NCI-H1092 (cell line): ENCODE measurements around the gene TUT7.
A peak's percentile ranks its signal among the peaks of the same experiment; 100 is the strongest.
"Not testable (repeated sequence)": the region's sequence is repeated elsewhere in the genome, so short reads cannot be mapped to it uniquely, and the experiment has no call there.

ENCODE experiments used
- DNase-seq: peaks from one replicate; lab custom pipeline; 2025; lab: John Stamatoyannopoulos, UW

TUT7 gene, protein sequence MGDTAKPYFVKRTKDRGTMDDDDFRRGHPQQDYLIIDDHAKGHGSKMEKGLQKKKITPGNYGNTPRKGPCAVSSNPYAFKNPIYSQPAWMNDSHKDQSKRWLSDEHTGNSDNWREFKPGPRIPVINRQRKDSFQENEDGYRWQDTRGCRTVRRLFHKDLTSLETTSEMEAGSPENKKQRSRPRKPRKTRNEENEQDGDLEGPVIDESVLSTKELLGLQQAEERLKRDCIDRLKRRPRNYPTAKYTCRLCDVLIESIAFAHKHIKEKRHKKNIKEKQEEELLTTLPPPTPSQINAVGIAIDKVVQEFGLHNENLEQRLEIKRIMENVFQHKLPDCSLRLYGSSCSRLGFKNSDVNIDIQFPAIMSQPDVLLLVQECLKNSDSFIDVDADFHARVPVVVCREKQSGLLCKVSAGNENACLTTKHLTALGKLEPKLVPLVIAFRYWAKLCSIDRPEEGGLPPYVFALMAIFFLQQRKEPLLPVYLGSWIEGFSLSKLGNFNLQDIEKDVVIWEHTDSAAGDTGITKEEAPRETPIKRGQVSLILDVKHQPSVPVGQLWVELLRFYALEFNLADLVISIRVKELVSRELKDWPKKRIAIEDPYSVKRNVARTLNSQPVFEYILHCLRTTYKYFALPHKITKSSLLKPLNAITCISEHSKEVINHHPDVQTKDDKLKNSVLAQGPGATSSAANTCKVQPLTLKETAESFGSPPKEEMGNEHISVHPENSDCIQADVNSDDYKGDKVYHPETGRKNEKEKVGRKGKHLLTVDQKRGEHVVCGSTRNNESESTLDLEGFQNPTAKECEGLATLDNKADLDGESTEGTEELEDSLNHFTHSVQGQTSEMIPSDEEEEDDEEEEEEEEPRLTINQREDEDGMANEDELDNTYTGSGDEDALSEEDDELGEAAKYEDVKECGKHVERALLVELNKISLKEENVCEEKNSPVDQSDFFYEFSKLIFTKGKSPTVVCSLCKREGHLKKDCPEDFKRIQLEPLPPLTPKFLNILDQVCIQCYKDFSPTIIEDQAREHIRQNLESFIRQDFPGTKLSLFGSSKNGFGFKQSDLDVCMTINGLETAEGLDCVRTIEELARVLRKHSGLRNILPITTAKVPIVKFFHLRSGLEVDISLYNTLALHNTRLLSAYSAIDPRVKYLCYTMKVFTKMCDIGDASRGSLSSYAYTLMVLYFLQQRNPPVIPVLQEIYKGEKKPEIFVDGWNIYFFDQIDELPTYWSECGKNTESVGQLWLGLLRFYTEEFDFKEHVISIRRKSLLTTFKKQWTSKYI (N-terminal part only)

DNA sequence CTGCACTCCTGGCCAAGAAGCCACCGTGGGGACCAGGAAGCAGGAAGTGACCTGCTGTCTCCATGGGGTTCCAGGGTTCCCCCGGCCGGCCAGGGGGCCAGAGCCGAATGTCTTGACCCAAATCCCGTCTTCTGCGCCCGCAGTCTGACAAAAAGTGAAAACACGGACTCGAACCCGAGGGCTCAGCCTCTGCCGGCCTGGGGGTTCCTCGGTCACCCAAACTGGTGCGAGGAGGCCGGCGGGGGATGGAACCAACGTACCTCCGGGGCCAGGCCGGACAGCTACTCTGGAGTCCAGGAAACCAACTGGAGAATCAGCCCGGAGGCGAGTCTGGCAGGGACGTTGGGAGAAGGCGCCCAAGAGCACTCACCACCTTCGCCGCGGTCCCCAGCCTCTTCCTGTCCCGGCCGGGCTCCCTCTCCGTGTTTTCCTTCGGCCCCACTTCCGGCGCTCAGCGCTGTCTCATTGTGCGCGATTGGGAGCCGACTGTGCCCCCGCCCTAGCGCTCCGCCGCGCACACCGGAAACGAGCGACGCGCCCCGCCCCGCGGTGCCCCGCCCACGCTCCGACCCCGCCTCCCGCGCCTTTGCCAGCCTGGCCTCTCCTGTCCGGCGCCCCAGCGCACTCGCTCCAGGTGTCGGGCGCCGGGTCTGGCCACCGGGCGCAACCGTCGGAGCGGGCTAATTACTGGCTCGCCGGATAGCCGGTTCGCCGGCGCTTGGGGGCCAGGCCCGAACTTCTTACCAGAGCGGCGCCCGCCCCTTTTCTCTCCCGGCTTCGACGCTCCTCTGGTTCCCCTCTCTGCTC is at the start of gene TUT7:
Gene TUT7, minus strand, starts transcription at position 400 of the 807 bp plus-strand sequence. CDS start 1,211 bp downstream, outside the sequence.
- peak; percentile 92 for DNase-seq

DNA sequence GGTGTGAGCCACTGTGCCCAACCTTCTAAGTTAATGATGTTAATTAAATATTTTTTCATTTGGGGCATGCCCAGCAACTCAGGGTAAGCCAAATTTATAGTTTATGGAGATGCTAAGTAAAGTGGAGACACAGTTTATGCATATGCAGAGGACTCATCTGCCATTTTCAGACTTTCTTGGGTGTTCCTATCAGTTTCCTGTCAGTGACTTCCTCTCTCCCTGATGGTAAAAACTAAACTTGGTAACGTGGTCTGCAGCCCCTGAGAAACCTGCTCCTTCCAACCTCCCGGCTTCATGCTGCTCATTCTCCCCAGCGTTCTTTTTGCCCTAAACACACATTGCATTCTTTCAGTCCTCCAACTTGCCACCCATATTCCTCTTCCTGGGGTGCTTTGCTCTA is 48.4 kb upstream of the TUT7 start:
- no peak for DNase-seq

DNA sequence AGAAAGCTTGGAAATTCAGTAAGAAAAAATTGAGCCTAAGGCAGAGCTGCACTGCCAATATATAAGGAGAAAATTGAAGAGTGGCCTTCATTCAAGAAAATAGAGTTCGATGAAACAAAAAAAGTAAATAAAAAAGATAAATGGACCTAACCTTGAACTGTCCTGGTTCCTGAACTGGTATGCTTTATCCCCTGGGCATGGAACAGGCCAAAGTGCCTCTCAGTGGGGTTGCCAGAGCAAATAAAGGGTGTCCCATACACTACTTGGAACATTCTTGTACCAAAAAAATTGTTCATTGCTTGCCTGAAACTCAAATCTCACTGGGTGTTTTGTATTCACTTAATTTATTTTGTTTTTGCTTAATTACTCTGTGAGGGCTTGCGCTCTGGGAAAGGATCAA is 42.2 kb upstream of the TUT7 start:
- DNase-seq, result no peak

DNA sequence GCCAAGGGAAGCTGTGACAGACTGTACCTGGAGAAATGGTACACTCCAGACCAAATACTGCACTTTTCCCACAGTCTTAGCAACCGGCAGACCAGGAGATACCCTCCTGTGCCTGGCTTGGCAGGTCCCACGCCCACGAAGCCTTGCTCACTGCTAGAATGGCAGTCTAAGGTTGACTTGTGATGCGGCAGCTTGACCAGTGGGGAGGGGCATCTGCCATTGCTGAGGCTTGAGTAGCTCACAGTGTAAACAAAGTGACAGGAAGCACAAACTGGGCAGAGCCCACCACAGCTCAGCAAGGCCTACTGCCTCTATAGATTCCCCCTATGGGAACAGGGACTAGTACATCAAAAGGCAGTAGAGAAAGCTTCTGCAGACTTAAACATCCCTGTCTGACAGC is 36.0 kb upstream of the TUT7 start:
- not testable (repeated sequence) for DNase-seq

DNA sequence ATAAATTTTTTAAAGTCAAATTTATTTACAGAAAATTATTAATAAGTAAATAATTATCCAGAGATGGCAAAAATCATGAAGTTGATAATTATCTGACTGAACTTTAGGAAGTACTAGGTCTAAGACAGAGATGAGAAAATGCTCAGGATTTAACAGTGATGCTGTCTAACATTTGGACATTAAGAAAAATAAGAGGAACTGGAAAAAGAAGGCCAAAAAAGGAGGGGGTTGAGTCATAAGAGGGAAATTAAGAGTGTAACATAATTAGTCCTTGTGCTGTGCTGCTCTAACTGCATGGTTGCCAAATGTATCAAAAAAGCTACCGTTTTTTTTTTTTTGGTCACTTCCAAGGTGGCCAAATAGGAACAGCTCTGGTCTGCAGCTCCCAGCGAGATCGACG is 35.4 kb upstream of the TUT7 start:
- no peak for DNase-seq

DNA sequence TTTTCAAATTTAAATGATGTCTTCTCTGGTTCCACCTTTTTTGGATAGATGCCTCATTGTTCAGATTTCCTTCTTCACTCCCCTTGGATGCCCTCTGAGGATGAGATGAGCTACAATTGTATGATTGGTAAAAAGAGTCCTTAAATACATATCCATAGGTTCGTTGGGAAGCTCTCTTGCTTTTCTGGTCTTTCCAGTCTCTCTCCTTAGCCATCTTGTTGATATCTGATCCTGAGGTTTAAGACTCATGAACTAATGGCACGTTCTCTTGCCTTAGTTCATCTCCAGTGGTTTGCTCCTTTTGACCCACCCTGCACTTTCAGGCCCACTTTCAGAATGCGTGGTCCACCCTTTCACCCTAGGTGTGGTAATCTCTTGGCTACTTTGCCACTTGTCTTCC is 33.2 kb upstream of the TUT7 start:
- no peak for DNase-seq

DNA sequence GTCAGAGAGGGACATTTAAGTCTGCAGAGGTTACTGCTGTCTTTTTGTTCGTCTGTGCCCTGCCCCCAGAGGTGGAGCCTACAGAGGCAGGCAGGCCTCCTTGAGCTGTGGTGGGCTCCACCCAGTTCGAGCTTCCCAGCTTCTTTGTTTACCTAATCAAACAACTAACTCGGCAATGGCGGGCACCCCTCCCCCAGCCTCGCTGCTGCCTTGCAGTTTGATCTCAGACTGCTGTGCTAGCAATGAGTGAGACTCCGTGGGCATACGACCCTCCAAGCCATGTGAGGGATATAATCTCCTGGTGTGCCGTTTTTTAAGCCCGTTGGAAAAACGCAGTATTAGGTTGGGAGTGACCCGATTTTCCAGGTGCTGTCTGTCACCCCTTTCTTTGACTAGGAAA is 28.8 kb upstream of the TUT7 start:
- DNase-seq, result not testable (repeated sequence)

DNA sequence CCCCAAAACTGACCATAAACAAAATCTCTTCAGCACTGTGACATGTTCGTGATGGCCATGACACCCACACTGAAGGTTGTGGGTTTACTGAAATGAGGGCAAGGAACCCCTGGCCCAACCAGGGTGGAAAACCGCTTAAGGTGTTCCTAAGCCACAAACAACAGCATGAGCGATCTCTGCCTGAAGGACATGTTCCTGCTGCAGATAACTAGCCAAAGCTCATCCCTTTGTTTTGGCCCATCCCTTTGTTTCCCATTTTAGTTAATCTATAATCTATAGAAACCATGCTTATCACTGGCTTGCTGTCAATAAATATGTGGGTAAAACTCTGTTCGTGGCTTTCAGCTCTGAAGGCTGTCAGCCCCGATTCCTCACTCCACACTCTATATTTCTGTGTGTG is 21.8 kb upstream of the TUT7 start:
- no peak for DNase-seq

DNA sequence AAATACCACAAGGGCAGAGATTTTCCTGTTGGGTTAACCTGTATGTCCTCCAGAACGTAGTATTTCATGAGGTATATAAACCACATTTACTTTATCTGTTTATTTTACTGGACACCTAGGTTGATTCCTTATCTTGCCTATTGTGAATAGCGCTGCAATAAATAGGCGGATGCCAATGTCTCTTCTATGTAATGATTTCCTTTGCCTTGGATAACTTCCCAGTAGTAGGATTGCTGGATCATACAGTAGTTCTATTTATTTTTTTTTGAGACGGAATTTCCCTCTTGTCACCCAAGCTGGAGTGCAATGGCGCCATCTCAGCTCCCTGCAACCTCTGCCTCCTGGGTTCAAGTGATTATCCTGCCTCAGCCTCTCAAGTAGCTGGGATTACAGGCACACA is 15.6 kb upstream of the TUT7 start:
- no peak for DNase-seq

DNA sequence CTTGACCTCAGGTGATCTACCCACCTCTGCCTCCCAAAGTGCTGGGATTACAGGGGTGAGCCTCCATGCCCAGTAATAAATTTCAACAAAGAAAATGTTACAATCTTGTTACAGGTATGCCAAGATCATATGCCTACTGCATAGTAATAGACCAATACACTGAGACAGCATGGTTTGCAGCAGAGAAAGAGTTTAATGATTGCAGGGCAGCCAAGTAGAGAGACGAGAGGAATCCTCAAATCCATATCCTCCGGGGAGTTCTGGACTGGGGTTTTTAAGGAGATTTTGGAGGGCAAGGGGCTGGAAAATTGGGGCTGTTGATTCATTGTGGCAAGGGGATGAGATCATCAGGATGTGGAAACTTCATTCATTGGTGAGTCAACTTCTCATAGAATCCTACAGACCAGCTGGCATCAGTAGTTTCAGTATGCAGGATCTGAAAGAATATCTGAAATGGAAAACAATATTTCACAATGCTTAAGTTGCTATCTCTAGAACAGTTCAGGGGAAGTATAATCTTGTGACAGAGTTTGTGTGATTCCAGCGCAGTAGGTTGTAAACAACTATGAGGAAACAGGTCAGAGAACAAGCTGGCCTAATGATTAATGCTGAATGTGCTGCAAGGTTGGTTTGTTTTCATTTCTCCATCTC is 14.8 kb upstream of the TUT7 start:
- DNase-seq, result no peak

DNA sequence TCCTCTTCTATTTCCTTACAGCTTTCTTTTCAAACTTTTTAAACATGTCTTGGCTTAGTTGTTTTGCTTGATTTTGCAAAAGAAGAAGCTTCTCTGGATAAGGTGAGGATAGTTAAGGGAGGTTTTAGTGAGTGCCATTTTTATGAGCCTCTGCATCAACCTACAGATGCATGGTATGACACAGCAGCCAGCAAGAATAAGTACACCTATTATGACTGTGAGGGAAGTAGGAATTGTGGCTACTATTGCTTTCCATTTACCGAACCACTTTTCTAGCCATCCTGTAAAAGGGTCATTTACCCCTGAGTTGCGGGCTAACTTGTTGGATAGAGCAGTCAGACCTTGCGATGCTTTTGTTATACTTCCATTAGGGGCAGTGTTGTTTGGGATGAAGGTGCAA is 7.0 kb upstream of the TUT7 start:
- no peak for DNase-seq

DNA sequence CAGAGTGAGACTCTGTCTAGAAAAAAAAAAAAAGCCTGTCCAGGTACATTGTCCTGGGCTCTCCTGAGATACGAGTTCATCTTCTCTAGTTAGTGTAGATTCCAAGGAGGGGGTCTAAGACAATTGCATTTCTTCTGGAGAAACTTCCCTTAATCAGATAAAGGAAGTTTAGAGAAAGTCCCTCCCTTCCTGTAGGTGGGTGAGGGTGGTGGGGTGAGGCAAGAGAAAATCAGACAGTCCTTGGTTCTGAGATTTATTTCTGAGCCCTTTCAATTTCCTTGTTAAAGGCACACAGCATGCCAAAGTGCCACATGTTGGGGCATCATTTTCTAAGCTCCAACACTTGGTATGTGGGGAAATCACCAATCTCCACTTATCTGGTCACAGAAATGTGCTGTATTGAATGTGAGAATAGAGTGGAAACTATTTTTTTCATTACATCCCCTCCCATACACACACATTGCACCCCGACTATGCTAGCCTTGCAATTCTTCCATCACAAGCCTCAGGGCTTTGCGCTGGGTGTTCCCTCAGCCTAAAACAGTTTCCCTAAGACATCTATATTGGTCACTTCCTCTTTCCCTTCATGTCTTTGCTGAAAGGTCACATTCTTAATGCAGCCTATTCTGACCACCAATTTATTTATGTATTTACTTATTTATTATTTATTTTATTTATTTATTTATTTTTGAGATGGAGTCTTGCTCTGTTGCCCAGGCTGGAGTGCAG is 5.1 kb upstream of the TUT7 start:
- DNase-seq, result no peak

DNA sequence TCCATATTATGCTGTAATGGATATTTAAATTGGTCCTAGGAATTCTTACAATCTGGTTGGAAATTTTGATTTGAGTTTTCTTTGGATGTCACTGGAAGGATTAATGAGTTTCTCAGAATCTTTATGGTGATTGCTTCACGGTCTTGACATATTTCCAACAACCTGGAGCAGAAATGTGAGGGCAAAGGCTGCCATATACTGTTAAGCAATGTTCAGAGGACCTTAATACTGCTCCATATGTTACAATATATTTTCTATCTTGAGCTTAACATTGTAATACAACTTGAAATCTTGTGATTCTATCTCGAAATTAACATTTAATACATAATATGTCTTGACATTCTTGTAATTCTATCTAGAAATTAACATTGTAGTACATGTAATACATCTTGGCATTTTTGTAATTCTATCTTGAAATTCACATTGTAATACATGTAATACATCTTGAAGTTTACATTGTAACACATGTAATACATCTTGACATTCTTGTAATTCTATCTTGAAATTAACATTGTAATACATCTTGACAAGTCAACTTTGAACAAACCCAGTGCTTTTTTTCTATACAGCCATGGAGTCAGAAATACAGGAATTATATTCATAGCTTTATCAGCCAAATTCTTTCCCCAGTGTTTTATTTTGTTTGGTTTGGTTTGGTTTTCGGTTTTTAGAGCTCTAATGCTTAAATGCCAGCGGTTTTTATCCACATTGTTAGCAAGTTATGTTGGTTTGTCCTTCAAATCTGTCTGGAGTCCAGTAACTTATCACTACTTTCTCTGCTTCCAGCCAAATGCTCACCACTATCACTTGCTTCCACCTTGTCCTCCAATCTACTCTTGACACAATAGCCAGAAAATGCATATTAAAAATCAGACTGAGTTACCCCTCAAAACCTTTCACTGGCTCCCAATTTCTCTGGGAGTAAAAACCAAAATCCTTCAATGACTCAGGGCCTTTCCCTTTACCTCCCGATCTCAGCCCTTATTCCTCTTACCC is 3.0 kb upstream of the TUT7 start:
- no peak for DNase-seq

DNA sequence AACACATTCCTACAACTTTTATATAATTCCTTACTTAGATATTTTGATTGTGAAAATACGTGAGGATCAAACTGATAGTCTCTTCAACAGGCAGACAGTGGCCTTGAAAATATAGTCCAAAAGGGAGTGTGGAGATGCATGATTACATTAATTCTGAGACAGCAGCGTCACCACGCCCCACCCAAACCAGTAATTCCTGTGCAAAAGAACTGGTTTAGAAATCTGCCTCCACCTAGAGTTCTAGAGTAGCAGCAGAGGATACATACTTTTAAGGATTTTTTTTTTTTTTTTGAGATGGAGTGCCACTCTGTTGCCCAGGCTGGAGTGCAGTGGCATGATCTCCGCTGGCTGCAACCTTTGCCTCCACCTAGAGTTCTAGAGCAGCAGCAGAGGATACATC is 1.6 kb upstream of the TUT7 start:
- DNase-seq, result no peak

DNA sequence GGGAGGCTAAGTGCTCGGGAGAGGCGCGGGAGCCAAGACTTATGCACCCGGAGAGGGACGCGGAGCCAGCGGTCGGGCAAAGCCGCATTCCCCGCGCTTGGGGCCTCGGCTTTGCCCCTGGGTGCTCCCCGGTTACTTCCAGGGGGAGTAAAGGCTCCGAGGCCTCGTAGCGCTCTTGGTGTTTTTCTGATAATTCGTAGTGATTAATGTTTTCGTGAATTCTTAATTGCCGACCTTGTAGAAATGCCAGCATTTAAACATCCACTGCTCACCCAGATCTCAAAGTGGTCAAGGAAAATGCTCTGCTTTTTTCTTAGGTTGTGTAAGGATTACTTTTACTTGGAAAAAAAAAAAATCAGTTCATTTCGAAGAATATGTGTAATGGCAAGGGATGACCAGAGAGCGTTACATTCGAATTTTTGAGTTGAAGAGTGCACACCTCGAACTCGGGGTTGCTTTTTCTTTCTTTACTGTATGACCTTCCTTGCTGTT is 654 bp upstream of the TUT7 start:
- DNase-seq, result peak; percentile 5

DNA sequence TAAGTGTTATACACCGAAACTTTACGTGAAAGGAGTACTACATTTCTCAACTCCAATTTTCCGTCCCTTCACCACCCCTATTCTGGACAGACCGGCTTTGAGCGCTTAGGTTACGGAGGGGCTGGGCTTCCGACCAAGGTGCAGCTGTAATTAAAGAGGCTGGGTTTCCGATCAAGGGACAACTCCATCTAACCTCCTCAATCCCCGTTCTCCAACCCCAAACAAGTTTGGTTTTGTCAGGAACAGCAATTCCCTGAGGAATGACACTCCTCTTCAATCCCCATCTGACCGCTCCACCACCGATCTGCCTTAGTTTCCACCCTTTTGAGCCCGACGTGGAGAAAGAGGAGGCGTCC is 577 bp downstream of the TUT7 start:
- DNase-seq, result no peak

DNA sequence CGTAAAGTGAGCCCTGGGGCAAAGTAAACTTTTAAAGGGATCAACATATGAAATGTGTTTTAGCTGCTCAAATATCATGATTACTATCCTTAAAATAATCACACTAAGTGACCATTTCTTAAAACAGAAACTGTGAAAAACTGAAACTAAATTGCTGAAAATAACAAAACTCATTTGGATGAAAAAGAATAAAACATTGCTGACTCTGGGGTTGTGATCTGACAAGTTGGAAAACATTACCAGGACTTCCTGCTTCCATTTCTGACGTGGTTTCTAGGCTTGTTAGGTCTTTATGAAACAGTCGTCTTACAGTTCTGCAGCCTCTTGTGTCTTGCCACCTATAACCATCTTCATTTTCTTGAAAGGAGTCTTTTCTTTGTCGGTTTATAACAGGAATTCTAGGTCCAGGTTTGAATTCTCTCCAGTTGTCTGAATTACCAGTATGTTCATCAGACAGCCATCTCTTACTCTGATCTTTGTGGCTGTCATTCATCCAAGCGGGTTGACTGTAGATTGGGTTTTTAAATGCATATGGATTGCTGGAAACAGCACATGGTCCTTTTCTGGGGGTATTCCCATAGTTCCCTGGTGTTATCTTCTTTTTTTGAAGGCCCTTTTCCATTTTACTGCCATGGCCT is 1.7 kb downstream of the TUT7 start:
- no peak for DNase-seq

DNA sequence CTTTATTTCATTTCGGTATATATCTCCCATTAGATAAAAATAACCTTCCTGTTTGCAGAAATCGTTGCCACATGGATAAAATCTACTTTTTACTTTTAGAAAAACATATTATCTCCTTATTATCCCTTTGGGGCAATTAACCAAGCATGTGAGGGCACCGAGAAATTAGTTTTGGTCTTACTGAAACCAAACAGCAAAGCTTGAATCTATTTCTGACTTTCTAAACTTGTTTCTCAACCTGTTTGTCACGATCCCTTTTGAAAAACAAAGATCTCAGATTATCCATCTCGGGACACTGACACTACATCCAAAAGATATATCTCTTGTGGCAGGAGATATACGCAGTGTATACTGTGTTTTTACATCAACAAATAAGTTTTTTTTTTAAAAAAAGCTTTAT is 2.3 kb downstream of the TUT7 start:
- no peak for DNase-seq
